ENCODE results near the gene OXCT1. TPM values are rescaled to one million over a fixed set of nuclear protein-coding genes. Genes with fewer than 3 reads are reported as not detected.

Gene OXCT1
- 32.0 and 39.9 TPM in 2 replicates for total RNA-seq (ENCODE audit: low replicate concordance)

GRCh38 chr5:41869724-41870626, at the start of gene OXCT1:
Gene OXCT1 (minus strand): TSS chr5:41870425. CDS start chr5:41870358, 67 bp downstream.
- Mint-ChIP-seq H3K9me3 (no peaks in the 10 kb centered on the region), H3K36me3 (peaks cover 3% of the 10 kb centered on the region), H3K27ac (peak within 1 kb of the TSS; percentile 34), H3K27me3 (ENCODE audit: insufficient read depth, low read depth) (peaks cover 4% of the 10 kb centered on the region), H3K4me1 (peaks cover 14% of the 10 kb centered on the region), H3K4me3 (peak within 1 kb of the TSS; percentile 93)
- H3K9ac ChIP-seq = peak within 1 kb of the TSS; percentile 44
- peak within 1 kb of the TSS; percentile 77 for H3K4me3 ChIP-seq
- H3K9me3 ChIP-seq (ENCODE audit: low read depth) = no peaks in the 10 kb centered on the region
- peak within 1 kb of the TSS; percentile 55 for H3K27ac ChIP-seq
- peaks cover 17% of the 10 kb centered on the region for H3K27me3 ChIP-seq
- H3K36me3 ChIP-seq = no peaks in the 10 kb centered on the region
- peak; percentile 95 for DNase-seq (ENCODE audit: low spot score)
- H3F3A ChIP-seq (ENCODE audit: low read depth) = peaks cover 16% of the 10 kb centered on the region
- peak within 1 kb of the TSS; percentile 99 for H2AFZ ChIP-seq (replicated peaks)
- H3K79me2 ChIP-seq (ENCODE audit: low read depth) = peaks cover 35% of the 10 kb centered on the region
- H3K4me1 ChIP-seq = no peaks in the 10 kb centered on the region
- peak within 1 kb of the TSS; percentile 95 for H3K4me2 ChIP-seq
- TF ChIP-seq EZH2phosphoT487 (IDR thresholded peaks at IDR 0.05) = no peak
- TF ChIP-seq, protein P1, sequence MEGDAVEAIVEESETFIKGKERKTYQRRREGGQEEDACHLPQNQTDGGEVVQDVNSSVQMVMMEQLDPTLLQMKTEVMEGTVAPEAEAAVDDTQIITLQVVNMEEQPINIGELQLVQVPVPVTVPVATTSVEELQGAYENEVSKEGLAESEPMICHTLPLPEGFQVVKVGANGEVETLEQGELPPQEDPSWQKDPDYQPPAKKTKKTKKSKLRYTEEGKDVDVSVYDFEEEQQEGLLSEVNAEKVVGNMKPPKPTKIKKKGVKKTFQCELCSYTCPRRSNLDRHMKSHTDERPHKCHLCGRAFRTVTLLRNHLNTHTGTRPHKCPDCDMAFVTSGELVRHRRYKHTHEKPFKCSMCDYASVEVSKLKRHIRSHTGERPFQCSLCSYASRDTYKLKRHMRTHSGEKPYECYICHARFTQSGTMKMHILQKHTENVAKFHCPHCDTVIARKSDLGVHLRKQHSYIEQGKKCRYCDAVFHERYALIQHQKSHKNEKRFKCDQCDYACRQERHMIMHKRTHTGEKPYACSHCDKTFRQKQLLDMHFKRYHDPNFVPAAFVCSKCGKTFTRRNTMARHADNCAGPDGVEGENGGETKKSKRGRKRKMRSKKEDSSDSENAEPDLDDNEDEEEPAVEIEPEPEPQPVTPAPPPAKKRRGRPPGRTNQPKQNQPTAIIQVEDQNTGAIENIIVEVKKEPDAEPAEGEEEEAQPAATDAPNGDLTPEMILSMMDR (IDR thresholded peaks at IDR 0.05) = no peak
- no peak for TF ChIP-seq EZH2 (IDR thresholded peaks at IDR 0.05)
- peaks cover 13% of the 10 kb centered on the region for H4K20me1 ChIP-seq (ENCODE audit: low read depth)

DNA sequence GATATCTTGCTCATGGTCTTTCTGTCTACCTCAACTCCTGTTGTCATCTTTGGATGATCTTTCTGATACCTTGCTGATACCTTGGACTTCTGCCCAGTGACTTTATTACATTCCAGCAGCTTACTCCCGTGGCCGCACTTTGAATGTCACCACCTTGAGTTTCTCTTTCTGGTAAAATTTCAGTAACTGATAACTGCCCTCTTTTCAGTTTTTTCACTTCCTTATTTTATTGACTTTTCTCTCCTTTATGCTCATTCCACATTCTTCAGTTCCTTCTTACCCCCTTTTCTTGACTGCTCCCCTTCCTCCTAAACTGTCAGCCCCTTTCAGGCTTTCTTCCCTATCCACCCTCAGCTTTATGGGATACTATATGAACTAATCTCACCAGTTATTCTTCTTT, 47.9 kb upstream of the OXCT1 start:
- no peak overlapping the region for H3K27ac Mint-ChIP-seq
- TF ChIP-seq EZH2phosphoT487 (IDR thresholded peaks at IDR 0.05) = no peak
- TF ChIP-seq EZH2 (IDR thresholded peaks at IDR 0.05) = no peak
- TF ChIP-seq, protein P1 (IDR thresholded peaks at IDR 0.05) = no peak
- Histone ChIP-seq H3K9ac (no peak overlapping the region), H3K9me3 (ENCODE audit: low read depth) (no peaks in the 10 kb centered on the region), H4K20me1 (ENCODE audit: low read depth) (no peaks in the 10 kb centered on the region), H3F3A (ENCODE audit: low read depth) (no peaks in the 10 kb centered on the region), H3K4me2 (no peak overlapping the region), H3K27ac (no peak overlapping the region), H3K36me3 (no peaks in the 10 kb centered on the region), H3K4me1 (no peaks in the 10 kb centered on the region), H2AFZ (replicated peaks) (no peak overlapping the region), H3K27me3 (no peaks in the 10 kb centered on the region), H3K4me3 (no peak overlapping the region), H3K79me2 (ENCODE audit: low read depth) (no peaks in the 10 kb centered on the region)
- DNase-seq (ENCODE audit: low spot score) = no peak
- no peak overlapping the region for H3K4me3 Mint-ChIP-seq
- no peaks in the 10 kb centered on the region for H3K4me1 Mint-ChIP-seq
- no peaks in the 10 kb centered on the region for H3K27me3 Mint-ChIP-seq (ENCODE audit: insufficient read depth, low read depth)
- H3K9me3 Mint-ChIP-seq = no peaks in the 10 kb centered on the region
- peaks cover 24% of the 10 kb centered on the region for H3K36me3 Mint-ChIP-seq

- H3K4me2 ChIP-seq = no peak overlapping the region
- no peaks in the 10 kb centered on the region for H3K9me3 ChIP-seq (ENCODE audit: low read depth)
- H4K20me1 ChIP-seq (ENCODE audit: low read depth) = no peaks in the 10 kb centered on the region
- H3K4me3 ChIP-seq = no peak overlapping the region
- DNase-seq (ENCODE audit: low spot score) = no peak
- Mint-ChIP-seq H3K27ac (no peak overlapping the region), H3K9me3 (no peaks in the 10 kb centered on the region), H3K4me1 (peaks cover 9% of the 10 kb centered on the region), H3K36me3 (peaks cover 19% of the 10 kb centered on the region), H3K4me3 (no peak overlapping the region), H3K27me3 (ENCODE audit: insufficient read depth, low read depth) (peaks cover 2% of the 10 kb centered on the region)
- H3K9ac ChIP-seq = no peak overlapping the region
- no peaks in the 10 kb centered on the region for H3F3A ChIP-seq (ENCODE audit: low read depth)
- peaks cover 7% of the 10 kb centered on the region for H3K4me1 ChIP-seq
- peaks cover 37% of the 10 kb centered on the region for H3K79me2 ChIP-seq (ENCODE audit: low read depth)
- no peak overlapping the region for H2AFZ ChIP-seq (replicated peaks)
- TF ChIP-seq EZH2 (IDR thresholded peaks at IDR 0.05) (no peak), EZH2phosphoT487 (IDR thresholded peaks at IDR 0.05) (no peak)
- TF ChIP-seq, protein P1 (IDR thresholded peaks at IDR 0.05) = no peak
- H3K36me3 ChIP-seq = peaks cover 33% of the 10 kb centered on the region
- H3K27me3 ChIP-seq = no peaks in the 10 kb centered on the region
- H3K27ac ChIP-seq = no peak overlapping the region
Measured at GRCh38 chr5:41908374-41909079, 38.3 kb upstream of the OXCT1 start.
